ENCODE results near the gene TWIST1.

TWIST1 gene

GRCh38 chr7:19094598-19095352 is 22.7 kb downstream of the TWIST1 start:
- DNase-seq (ENCODE audit: low read depth) = no peak

GRCh38 chr7:19094138-19094537 is 23.3 kb downstream of the TWIST1 start:
- DNase-seq (ENCODE audit: low read depth) = no peak

- DNase-seq (ENCODE audit: low read depth) = no peak
Observed at GRCh38 chr7:19091550-19092200, 25.8 kb downstream of the TWIST1 start.

- no peak for DNase-seq (ENCODE audit: low read depth)
Observed at GRCh38 chr7:19090526-19090925, 26.9 kb downstream of the TWIST1 start.

- no peak for DNase-seq (ENCODE audit: low read depth)
Observed at GRCh38 chr7:19089797-19090196, 27.6 kb downstream of the TWIST1 start.

GRCh38 chr7:19089378-19089777 is 28.1 kb downstream of the TWIST1 start:
- DNase-seq (ENCODE audit: low read depth) = no peak

GRCh38 chr7:19080093-19080492 is 37.3 kb downstream of the TWIST1 start:
- DNase-seq (ENCODE audit: low read depth) = no peak

GRCh38 chr7:19079066-19079465 is 38.4 kb downstream of the TWIST1 start:
- DNase-seq (ENCODE audit: low read depth) = no peak

GRCh38 chr7:19069842-19070241 is 47.6 kb downstream of the TWIST1 start:
- no peak for DNase-seq (ENCODE audit: low read depth)

GRCh38 chr7:19066170-19066569 is 51.3 kb downstream of the TWIST1 start:
- no peak for DNase-seq (ENCODE audit: low read depth)

All from stimulated activated CD8-positive, alpha-beta memory T cell treated with anti-CD3 and anti-CD28 coated beads, Interleukin-12 subunit alpha, Interleukin-12 subunit beta, amount 100 ng/mL, for 4 hours (primary cell).